GM12865 (cell line): ENCODE data around the gene FAM222A.

ENCODE experiments used
- DNase-seq: peaks from one replicate; pipeline ENCODE4 v3.0.0; 2010; ENCODE audit warnings: low read depth
- H3K4me3 ChIP-seq: 2 replicates; pipeline ENCODE4 v1.5.1; 2011; ENCODE audit warnings: mild to moderate bottlenecking, low read depth, low read length, control low read depth
- CTCF ChIP-seq: IDR thresholded peaks from 2 replicates; pipeline ENCODE4 v1.5.1; 2011; ENCODE audit warnings: low read length, control low read depth, low read depth, inconsistent platforms; ENCODE audit not compliant: insufficient read depth; ENCODE audit errors: missing control alignments

FAM222A gene

GRCh38 chr12:109817627-109818231, 104.1 kb downstream of the FAM222A start:
- DNase-seq = no peak
- no peak for TF ChIP-seq CTCF
- H3K4me3 ChIP-seq = no peak overlapping the region

GRCh38 chr12:109818253-109818652, 104.6 kb downstream of the FAM222A start:
- H3K4me3 ChIP-seq = no peak overlapping the region
- TF ChIP-seq CTCF = no peak
- no peak for DNase-seq

- no peak for TF ChIP-seq CTCF
- H3K4me3 ChIP-seq = no peak overlapping the region
- DNase-seq = no peak
Measured at GRCh38 chr12:109818905-109819500, 105.4 kb downstream of the FAM222A start.
